Amniotic epithelial cell (primary cell): ENCODE measurements around the gene SLC37A1.

Experiments used
- DNase-seq: peaks from one replicate; pipeline ENCODE4 v3.0.0-alpha.2; 2010; ENCODE audit warnings: low read depth

SLC37A1 gene

GRCh38 chr21:42545317-42545716, 31.7 kb downstream of the SLC37A1 start:
- DNase-seq, result no peak

GRCh38 chr21:42545745-42546144, 32.1 kb downstream of the SLC37A1 start:
- no peak for DNase-seq

GRCh38 chr21:42546433-42546832, 32.8 kb downstream of the SLC37A1 start:
- DNase-seq, result no peak

- no peak for DNase-seq
Measured at GRCh38 chr21:42547001-42547905, 33.6 kb downstream of the SLC37A1 start.

- no peak for DNase-seq
Measured at GRCh38 chr21:42547906-42548365, 34.3 kb downstream of the SLC37A1 start.

GRCh38 chr21:42548687-42549406, 35.2 kb downstream of the SLC37A1 start:
- no peak for DNase-seq

GRCh38 chr21:42550817-42551216, 37.2 kb downstream of the SLC37A1 start:
- no peak for DNase-seq

GRCh38 chr21:42552407-42553336, 39.0 kb downstream of the SLC37A1 start:
- no peak for DNase-seq

- DNase-seq, result no peak
Measured at GRCh38 chr21:42553435-42553834, 39.8 kb downstream of the SLC37A1 start.

- DNase-seq, result no peak
Measured at GRCh38 chr21:42554251-42554961, 40.8 kb downstream of the SLC37A1 start.

GRCh38 chr21:42555756-42556438, 42.2 kb downstream of the SLC37A1 start:
- no peak for DNase-seq

- DNase-seq, result no peak
Measured at GRCh38 chr21:42556476-42556875, 42.8 kb downstream of the SLC37A1 start.

GRCh38 chr21:42556960-42557359, 43.3 kb downstream of the SLC37A1 start:
- DNase-seq, result no peak

GRCh38 chr21:42557420-42557819, 43.8 kb downstream of the SLC37A1 start:
- DNase-seq, result no peak

- DNase-seq, result no peak
Measured at GRCh38 chr21:42558368-42558767, 44.7 kb downstream of the SLC37A1 start.

GRCh38 chr21:42558846-42559245, 45.2 kb downstream of the SLC37A1 start:
- DNase-seq, result no peak

GRCh38 chr21:42559326-42559725, 45.7 kb downstream of the SLC37A1 start:
- DNase-seq, result no peak

- DNase-seq, result no peak
Measured at GRCh38 chr21:42560517-42561179, 47.0 kb downstream of the SLC37A1 start.

- DNase-seq, result no peak
Measured at GRCh38 chr21:42561762-42562650, 48.4 kb downstream of the SLC37A1 start.
